Measurements from ENCODE around the gene GNB3. TPM values are rescaled to one million over a fixed set of nuclear protein-coding genes. Genes with fewer than 3 reads are reported as not detected.

The GNB3 gene
- total RNA-seq, 2 experiments from 2014 or later: not detected

DNA sequence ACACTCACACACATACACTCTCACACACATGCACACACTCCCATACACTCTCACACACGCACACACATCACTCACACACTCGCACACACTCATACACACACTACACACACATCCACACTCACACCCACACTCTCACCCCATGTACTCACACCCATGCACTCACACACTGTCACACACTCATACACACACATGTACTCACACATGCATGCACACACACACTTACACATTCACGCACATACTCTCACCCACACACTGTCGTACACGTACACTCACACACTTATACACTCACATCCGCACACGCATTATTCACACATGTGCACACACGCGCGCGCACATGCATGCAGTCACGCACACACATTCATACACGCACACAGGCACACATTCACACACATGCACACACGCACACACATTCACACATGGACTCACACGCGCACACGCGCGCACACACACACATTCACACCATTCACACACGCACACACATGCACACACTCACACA is 23.0 kb upstream of the GNB3 start:
- H3K9me3 Mint-ChIP-seq: no peaks in the 10 kb centered on the region
- DNase-seq: no peak
- H3K27me3 Mint-ChIP-seq: peaks cover 8% of the 10 kb centered on the region
- H3K4me3 Mint-ChIP-seq: no peak overlapping the region
- H3K27ac Mint-ChIP-seq: no peak overlapping the region
- CTCF ChIA-PET: interaction anchor here (2.0 kb wide), 1 partner anchor 51 kb away, joined by 4 read pairs; the partner anchor contains the start of gene PTMS
- H3K4me1 Mint-ChIP-seq: peaks cover 15% of the 10 kb centered on the region
- POLR2A ChIA-PET: no interaction called here
- peaks cover 47% of the 10 kb centered on the region for H3K36me3 Mint-ChIP-seq (ENCODE audit: low read depth)

DNA sequence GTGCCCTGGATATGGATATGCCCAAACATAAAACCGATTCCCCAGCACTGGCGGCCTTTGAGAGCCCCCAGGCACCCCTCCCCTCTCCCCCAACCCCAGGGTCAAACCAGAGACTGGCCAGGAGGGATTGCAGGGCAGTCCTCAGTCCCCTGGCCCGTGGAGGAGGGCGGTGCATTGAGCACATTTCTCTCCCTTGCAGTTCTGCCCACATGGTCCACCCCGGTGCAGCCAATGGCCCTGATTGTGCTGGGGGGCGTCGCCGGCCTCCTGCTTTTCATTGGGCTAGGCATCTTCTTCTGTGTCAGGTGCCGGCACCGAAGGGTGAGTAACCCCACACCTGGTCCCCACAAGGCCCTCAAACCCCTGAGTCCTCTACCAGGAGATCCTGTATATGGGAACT is 22.5 kb upstream of the GNB3 start:
- ChIA-PET CTCF (interaction anchor here (2.0 kb wide), 1 partner anchor 52 kb away, joined by 4 read pairs; the partner anchor contains the start of gene PTMS), POLR2A (no interaction called here)
- DNase-seq: no peak
- peaks cover 13% of the 10 kb centered on the region for H3K27me3 Mint-ChIP-seq
- H3K36me3 Mint-ChIP-seq (ENCODE audit: low read depth): peaks cover 47% of the 10 kb centered on the region
- no peak overlapping the region for H3K4me3 Mint-ChIP-seq
- no peaks in the 10 kb centered on the region for H3K9me3 Mint-ChIP-seq
- H3K27ac Mint-ChIP-seq: no peak overlapping the region
- H3K4me1 Mint-ChIP-seq: peaks cover 15% of the 10 kb centered on the region

DNA sequence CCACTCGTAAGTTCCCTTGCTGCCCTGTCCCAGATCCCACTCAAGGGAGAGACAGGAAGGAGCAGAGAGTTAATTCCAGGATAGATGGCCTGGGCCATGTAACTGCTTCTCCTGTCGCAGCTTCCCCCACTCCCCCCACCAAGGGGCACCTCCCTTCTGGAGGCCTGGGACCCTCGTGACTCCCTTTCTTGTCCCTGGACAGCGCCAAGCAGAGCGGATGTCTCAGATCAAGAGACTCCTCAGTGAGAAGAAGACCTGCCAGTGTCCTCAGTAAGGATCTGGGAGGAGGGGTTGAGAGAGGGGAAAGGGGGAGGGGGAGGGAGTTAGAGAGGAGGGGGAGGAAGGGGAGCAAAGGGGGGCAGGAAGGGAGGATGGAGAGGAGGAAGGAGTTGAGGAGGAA is 22.1 kb upstream of the GNB3 start:
- peaks cover 45% of the 10 kb centered on the region for H3K36me3 Mint-ChIP-seq (ENCODE audit: low read depth)
- peaks cover 15% of the 10 kb centered on the region for H3K4me1 Mint-ChIP-seq
- no peak for DNase-seq
- H3K27ac Mint-ChIP-seq: no peak overlapping the region
- CTCF ChIA-PET: interaction anchor here (2.0 kb wide), 1 partner anchor 52 kb away, joined by 4 read pairs; the partner anchor contains the start of gene PTMS
- H3K4me3 Mint-ChIP-seq: no peak overlapping the region
- no peaks in the 10 kb centered on the region for H3K9me3 Mint-ChIP-seq
- POLR2A ChIA-PET: no interaction called here
- peaks cover 15% of the 10 kb centered on the region for H3K27me3 Mint-ChIP-seq

DNA sequence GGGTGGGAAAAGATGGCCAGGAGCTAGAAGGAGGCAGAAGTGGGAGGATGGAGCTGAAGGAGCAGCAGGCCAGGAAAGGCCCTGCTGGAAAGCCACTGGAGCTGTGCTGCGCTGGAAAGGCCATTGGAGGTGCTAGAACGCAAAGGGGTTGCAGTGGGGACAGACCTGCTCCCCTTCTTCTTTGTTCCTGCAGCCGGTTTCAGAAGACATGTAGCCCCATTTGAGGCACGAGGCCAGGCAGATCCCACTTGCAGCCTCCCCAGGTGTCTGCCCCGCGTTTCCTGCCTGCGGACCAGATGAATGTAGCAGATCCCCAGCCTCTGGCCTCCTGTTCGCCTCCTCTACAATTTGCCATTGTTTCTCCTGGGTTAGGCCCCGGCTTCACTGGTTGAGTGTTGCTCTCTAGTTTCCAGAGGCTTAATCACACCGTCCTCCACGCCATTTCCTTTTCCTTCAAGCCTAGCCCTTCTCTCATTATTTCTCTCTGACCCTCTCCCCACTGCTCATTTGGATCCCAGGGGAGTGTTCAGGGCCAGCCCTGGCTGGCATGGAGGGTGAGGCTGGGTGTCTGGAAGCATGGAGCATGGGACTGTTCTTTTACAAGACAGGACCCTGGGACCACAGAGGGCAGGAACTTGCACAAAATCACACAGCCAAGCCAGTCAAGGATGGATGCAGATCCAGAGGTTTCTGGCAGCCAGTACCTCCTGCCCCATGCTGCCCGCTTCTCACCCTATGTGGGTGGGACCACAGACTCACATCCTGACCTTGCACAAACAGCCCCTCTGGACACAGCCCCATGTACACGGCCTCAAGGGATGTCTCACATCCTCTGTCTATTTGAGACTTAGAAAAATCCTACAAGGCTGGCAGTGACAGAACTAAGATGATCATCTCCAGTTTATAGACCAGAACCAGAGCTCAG is 21.4 kb upstream of the GNB3 start:
- Mint-ChIP-seq H3K4me3 (no peak overlapping the region), H3K27ac (peak overlapping the region; percentile 60), H3K36me3 (ENCODE audit: low read depth) (peaks cover 44% of the 10 kb centered on the region), H3K4me1 (peaks cover 15% of the 10 kb centered on the region), H3K27me3 (peaks cover 17% of the 10 kb centered on the region), H3K9me3 (no peaks in the 10 kb centered on the region)
- ChIA-PET CTCF (interaction anchor here (2.0 to 2.2 kb wide), 2 partner anchors 17 to 53 kb away, joined by 4 to 6 read pairs; partner anchors contain the start of gene PTMS), POLR2A (no interaction called here)
- no peak for DNase-seq

DNA sequence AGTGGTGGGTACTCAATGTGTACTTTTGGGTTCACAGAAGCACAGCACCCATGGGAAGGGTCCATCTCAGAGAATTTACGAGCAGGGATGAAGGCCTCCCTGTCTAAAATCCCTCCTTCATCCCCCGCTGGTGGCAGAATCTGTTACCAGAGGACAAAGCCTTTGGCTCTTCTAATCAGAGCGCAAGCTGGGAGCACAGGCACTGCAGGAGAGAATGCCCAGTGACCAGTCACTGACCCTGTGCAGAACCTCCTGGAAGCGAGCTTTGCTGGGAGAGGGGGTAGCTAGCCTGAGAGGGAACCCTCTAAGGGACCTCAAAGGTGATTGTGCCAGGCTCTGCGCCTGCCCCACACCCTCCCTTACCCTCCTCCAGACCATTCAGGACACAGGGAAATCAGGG is 20.6 kb upstream of the GNB3 start:
- H3K27ac Mint-ChIP-seq: no peak overlapping the region
- H3K36me3 Mint-ChIP-seq (ENCODE audit: low read depth): peaks cover 40% of the 10 kb centered on the region
- peaks cover 15% of the 10 kb centered on the region for H3K4me1 Mint-ChIP-seq
- no peaks in the 10 kb centered on the region for H3K9me3 Mint-ChIP-seq
- ChIA-PET CTCF (interaction anchor here (1.6 to 2.2 kb wide), 3 partner anchors 16 to 67 kb away, joined by 6 to 10 read pairs (median 7); partner anchors contain the start of genes MLF2 and USP5), POLR2A (no interaction called here)
- H3K27me3 Mint-ChIP-seq: peaks cover 23% of the 10 kb centered on the region
- H3K4me3 Mint-ChIP-seq: no peak overlapping the region
- no peak for DNase-seq

DNA sequence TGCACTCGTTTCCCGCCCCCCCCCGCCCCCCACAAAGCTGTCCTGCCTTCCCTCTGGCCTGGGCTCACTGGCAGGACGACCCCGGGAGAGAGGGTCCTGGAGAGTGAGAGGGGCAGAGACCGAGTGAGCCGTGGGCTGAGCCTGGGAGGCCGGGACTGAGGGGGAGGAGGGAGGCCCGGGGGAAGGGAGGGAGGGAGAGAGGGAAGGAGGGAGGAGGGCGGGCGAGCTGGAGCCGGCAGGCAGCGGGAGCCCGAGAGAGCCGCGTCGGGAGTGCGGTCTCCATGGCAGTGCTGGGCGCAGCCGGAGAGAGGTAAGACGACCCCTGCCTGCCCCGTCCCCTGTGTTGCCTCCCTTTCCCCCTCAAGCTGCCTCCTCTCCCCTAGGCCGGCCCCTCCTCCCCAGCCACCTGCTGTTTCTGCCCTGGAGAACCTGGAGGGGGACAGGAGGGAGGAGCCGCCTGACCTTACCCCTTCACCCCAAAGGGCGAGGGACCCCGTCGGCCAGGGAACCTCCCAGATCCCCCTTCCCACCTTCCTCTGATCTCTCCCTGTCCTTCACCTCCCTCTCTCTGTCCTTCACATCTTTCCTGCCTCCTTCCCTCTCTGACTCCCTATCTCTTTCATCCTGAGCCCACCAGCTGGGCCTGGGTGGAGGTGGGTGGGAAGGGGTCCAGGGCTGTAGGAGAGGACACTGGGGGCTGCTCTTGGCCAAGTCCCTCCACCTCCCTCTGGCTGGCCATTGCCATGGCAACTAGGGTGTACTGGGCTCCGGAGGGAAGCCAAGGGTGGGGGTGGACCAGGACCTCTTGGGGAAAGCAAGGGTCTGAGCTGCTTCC is 18.9 kb upstream of the GNB3 start, which contains the start of gene GPR162:
GPR162 (plus strand) TSS at position 231 of the 835 bp plus-strand sequence. CDS start 2,078 bp downstream, outside the sequence.
- ChIA-PET POLR2A (no interaction called here), CTCF (interaction anchor here (1.2 to 2.2 kb wide), 7 partner anchors 10 to 126 kb away, joined by 3 to 10 read pairs (median 5); partner anchors contain the start of genes MLF2 and USP5)
- peak within 1 kb of the TSS; percentile 60 for H3K27ac Mint-ChIP-seq
- peak within 1 kb of the TSS; percentile 50 for H3K4me3 Mint-ChIP-seq
- H3K4me1 Mint-ChIP-seq: peaks cover 19% of the 10 kb centered on the region
- no peak for DNase-seq
- H3K36me3 Mint-ChIP-seq (ENCODE audit: low read depth): peaks cover 28% of the 10 kb centered on the region
- H3K9me3 Mint-ChIP-seq: no peaks in the 10 kb centered on the region
- H3K27me3 Mint-ChIP-seq: peaks cover 36% of the 10 kb centered on the region

DNA sequence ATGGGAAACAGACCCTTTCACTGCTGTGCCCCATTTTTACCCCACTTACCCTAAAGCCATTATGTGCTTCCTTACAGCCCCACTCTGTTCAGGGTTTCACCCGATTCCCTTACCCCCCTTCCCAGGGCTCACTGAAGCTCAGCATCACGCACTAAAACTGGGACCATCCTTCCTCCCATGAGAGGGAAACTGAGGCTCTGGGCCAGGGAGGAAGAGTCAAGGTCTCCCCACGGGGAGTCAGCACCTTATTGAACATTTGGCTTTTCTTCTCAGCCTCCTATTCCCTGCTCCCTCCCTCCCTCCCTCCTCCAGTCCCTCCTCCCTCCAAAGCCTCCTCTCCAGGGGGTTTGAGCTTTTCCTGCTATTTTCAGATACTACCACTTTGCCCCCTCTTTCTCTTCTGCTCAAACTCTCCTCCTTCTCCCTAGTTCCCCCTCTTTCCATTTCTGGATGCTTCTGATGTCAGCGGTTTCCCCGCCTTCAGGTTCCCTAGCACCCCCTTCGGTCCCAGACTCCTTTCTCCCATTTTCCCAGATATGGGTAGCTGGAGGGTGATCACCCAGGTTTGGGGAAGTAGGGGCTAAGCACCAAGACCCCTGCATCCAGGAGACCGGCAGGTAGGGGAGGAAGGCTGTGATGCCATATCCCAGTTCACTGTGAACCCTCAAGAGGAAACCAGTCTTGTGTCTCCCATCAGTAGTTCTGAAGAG is 18.1 kb upstream of the GNB3 start:
- no peak for DNase-seq
- ChIA-PET CTCF (interaction anchor here (1.2 to 1.6 kb wide), 4 partner anchors 11 to 127 kb away, joined by 3 read pairs; no protein-coding TSS in a partner anchor), POLR2A (no interaction called here)
- Mint-ChIP-seq H3K27me3 (peaks cover 41% of the 10 kb centered on the region), H3K4me3 (no peak overlapping the region), H3K36me3 (ENCODE audit: low read depth) (peaks cover 24% of the 10 kb centered on the region), H3K9me3 (no peaks in the 10 kb centered on the region), H3K4me1 (peaks cover 23% of the 10 kb centered on the region), H3K27ac (peak overlapping the region; percentile 41)

DNA sequence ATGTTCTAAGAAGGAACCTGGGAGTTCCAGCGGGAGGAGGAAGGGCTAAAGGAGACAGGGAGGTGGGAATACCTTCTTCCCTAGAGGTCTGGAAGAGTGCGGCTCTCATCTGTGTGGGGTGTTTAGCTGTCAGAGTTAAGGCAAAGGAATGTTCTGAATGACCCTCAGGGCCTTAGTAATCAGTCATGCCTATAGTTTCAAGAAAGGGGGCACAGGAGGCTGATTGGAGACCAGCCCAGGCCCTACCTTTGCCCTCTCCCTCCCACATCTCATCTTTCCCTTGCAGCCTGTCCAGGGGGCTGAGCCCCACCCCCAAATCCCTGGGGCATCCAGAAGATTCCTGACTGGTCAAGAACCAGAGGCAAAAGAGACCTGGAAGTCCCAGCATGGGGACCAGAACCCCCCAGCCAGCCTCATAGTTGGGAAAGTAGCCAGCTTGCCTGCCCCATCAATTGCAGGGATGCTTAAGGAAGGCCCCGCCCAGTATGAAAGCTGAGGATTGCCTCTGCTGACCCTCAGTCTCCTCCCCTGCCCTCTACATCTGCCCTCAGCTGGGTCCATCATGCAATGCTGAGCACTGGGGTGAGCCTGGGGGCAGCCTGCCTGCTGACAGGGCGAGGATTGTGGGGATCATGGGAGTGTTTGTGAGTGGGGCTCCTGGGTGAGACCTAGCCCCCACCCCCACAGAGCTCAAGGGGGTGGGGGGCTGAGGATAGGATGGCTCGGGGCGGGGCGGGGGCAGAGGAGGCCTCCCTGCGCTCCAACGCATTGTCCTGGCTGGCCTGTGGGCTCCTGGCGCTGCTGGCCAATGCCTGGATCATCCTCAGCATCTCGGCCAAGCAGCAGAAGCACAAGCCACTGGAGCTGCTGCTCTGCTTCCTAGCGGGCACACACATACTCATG is 17.3 kb upstream of the GNB3 start:
- CTCF ChIA-PET: interaction anchor here (1.1 to 4.2 kb wide), 7 partner anchors 10 to 117 kb away, joined by 3 to 28 read pairs (median 3); partner anchors contain the start of gene MLF2
- Mint-ChIP-seq H3K27me3 (peaks cover 44% of the 10 kb centered on the region), H3K4me1 (peaks cover 26% of the 10 kb centered on the region), H3K36me3 (ENCODE audit: low read depth) (peaks cover 16% of the 10 kb centered on the region), H3K27ac (no peak overlapping the region), H3K9me3 (no peaks in the 10 kb centered on the region), H3K4me3 (no peak overlapping the region)
- no peak for DNase-seq
- POLR2A ChIA-PET: no interaction called here

DNA sequence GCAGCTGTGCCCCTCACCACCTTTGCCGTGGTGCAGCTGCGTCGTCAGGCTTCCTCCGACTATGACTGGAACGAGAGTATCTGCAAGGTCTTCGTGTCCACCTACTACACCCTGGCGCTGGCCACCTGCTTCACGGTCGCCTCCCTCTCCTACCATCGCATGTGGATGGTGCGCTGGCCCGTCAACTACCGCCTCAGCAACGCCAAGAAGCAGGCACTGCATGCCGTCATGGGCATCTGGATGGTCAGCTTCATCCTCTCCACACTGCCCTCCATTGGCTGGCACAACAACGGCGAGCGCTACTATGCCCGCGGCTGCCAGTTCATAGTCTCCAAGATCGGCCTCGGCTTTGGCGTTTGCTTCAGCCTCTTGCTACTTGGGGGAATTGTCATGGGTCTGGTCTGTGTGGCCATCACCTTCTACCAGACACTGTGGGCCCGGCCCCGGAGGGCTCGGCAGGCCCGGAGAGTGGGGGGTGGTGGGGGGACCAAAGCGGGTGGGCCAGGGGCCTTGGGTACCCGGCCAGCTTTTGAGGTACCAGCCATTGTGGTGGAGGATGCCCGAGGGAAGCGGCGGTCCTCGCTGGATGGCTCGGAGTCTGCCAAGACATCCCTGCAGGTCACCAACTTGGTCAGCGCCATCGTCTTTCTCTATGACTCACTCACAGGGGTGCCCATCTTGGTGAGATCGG is 16.5 kb upstream of the GNB3 start:
- CTCF ChIA-PET: interaction anchor here (0.5 to 4.2 kb wide), 17 partner anchors 8 to 257 kb away, joined by 3 to 28 read pairs (median 4); partner anchors contain the start of genes COPS7A, MLF2 and SPSB2
- H3K4me3 Mint-ChIP-seq: no peak overlapping the region
- POLR2A ChIA-PET: no interaction called here
- H3K27me3 Mint-ChIP-seq: peaks cover 49% of the 10 kb centered on the region
- no peaks in the 10 kb centered on the region for H3K9me3 Mint-ChIP-seq
- H3K27ac Mint-ChIP-seq: no peak overlapping the region
- peaks cover 31% of the 10 kb centered on the region for H3K4me1 Mint-ChIP-seq
- no peak for DNase-seq
- H3K36me3 Mint-ChIP-seq (ENCODE audit: low read depth): peaks cover 10% of the 10 kb centered on the region

DNA sequence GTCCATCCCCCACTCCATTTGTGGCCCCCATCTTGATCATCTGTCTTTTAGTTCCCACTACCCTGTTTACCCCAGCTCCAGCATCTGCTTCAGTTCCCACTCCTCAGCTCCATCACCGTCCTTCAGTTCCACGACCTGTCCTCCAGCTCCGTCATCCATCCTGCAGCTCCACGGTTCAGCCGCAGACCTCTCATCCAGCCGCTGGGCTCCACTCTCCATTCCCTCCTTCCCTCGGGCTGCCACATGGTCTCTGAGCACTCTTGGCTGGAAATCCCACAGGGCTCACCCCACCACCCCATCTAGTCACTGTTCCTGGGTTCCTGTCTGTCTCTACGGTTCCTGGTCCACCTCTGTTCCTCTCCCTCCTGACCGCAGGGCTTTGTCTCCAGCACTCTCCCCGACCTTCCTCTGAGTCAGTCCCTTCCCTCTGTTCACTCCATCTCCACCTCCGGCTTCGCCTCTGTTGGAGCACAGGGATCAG is 15.8 kb upstream of the GNB3 start:
- DNase-seq: no peak
- CTCF ChIA-PET: interaction anchor here (1.0 to 4.2 kb wide), 19 partner anchors 8 to 258 kb away, joined by 3 to 28 read pairs (median 4); partner anchors contain the start of genes COPS7A, MLF2, PTPN6 and SPSB2
- Mint-ChIP-seq H3K9me3 (no peaks in the 10 kb centered on the region), H3K27ac (no peak overlapping the region), H3K4me3 (no peak overlapping the region), H3K4me1 (peaks cover 31% of the 10 kb centered on the region), H3K27me3 (peaks cover 57% of the 10 kb centered on the region), H3K36me3 (ENCODE audit: low read depth) (peaks cover 3% of the 10 kb centered on the region)
- POLR2A ChIA-PET: no interaction called here
